Activated CD4-positive, alpha-beta T cell treated with anti-CD3 and anti-CD28 coated beads, Interleukin-2, amount 50 U/mL, for 16 hours (primary cell): ENCODE data around the gene NELL1.
"Not testable (repeated sequence)": the region's sequence is repeated elsewhere in the genome, so short reads cannot be mapped to it uniquely, and the experiment has no call there.

Source experiments
- DNase-seq: peaks from one replicate; pipeline ENCODE4 v3.0.0-alpha.2; 2020

The NELL1 gene

DNA sequence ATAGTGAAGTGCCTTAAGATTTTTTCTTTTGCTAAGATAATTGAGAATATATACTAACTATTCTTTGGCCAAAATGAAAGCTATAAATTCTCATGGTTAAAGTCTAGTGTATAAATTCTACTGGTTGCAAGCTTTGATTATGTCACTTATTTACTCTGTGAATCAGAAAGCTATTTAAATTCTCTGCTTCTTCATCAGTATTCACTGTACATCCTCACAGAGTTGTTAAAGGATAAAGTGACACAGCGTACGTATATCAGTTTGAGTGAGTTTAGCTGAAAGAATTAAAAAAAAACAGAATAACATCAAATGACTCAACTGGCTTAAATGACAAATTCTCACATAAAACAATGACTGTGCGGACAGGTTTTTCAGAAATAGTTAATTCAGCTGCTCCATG lies 453.1 kb downstream of the NELL1 start:
- DNase-seq = no peak

DNA sequence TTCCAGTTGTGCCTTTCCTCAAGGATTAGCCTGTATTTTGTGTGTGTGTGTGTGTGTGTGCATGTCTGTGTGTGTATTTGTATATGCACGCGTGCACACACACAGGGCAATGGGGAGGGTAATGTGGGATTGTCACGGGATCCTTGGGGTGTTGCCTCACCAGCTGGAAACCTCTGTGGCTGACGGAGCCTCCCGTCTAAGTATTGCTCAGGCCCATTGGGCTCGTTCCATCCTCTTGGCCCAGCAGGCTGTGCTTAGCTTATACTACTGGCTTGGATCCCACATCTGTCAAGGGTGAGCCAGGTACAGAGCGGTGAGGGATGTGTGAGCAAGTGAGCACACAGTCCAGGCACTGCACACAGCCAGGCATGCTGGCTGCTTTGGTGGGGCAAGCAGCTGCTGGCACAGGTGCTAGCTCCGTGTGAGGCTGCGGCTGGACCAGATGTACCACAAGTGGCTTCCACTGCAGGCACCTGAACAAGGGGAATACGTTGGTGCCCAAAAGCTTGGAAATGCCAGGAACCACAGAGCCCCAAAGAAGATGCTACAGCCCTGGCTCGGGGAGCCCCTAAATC lies 462.8 kb downstream of the NELL1 start:
- DNase-seq = no peak

GRCh38 chr11:21133244-21133643 lies 463.9 kb downstream of the NELL1 start:
- DNase-seq = no peak

- no peak for DNase-seq
These were observed 464.3 kb downstream of the NELL1 start for GRCh38 chr11:21133722-21134121.

GRCh38 chr11:21137803-21138202 lies 468.4 kb downstream of the NELL1 start:
- DNase-seq = no peak

- not testable (repeated sequence) for DNase-seq
These were observed 472.2 kb downstream of the NELL1 start for GRCh38 chr11:21141557-21141956.

DNA sequence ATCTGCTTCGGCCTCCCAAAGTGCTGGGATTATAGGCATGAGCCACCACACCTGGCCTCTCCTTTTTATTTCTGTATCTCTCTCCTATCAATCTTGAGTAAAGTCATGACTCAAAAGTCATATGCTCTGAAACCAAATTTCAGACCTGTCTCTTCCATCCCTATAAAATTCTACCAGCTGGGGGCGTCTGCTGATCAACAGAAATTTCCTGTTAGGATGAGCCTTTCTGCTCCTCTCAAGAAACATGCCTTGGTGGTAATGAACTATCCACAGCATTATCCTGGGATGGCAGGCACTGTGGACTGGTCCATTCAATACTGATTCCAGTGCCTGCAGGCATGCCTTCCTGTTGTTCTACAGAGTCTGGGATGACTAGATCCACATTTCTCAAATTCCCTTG lies 472.6 kb downstream of the NELL1 start:
- DNase-seq = no peak

DNA sequence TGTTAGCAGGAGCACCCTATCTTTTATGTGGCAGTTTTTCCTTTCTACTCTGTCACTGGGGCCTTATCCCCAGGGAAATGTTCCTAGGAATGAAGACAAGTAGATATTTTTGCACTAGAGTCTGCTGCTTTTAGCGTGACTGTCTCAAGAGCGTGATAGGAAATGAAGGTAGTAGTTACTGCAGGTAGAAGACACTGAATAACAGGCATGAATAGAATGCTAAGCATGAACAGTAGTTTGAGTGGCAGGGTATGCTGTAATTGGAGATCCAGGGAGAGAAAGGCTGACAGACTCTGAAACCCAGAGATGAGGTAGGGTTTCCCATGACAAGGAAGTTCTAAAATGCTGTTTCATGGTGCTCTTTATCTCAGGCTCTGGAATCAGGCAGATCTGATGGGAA lies 475.1 kb downstream of the NELL1 start:
- DNase-seq = no peak

- no peak for DNase-seq
These were observed 479.0 kb downstream of the NELL1 start for GRCh38 chr11:21148376-21148775.

GRCh38 chr11:21160140-21160539 lies 490.8 kb downstream of the NELL1 start:
- no peak for DNase-seq

GRCh38 chr11:21169639-21170038 lies 500.3 kb downstream of the NELL1 start:
- DNase-seq = no peak

GRCh38 chr11:21173476-21173875 lies 504.1 kb downstream of the NELL1 start:
- DNase-seq = no peak

DNA sequence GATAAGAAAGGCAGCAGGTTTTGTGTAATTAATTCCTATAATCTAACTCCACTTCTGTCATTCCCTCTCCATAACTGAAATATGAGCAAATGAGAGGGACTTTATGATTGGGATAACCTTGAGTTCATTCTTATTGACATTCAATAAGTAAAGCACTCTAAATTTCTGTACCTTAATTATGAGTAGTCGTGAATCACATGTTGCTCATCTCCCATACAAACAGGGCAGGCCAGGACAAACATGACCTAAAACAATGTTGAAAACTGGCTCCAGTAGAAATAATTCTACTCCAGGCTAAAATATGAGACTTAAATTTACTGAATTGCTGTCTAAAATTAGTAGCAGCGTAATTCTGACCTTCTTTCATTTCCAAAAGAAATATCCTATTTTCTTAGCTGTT lies 505.4 kb downstream of the NELL1 start:
- no peak for DNase-seq

DNA sequence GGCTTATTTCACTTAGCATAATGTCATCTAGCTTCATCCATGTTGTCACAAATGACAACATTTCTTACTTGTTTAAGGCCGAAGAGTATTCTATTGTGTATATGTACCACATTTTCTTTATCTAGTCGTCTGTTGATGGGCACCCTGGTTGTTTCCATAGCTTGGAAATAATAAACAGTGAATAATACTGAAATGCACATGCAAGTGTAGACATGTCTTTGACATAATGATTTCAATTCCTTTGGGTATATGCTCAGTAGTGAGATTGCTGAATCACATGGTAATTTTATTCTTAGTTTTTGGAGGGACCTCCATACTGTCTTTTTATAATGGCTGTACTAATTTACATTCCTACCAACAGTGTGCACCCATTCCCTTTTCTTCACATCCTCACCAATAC lies 508.0 kb downstream of the NELL1 start:
- DNase-seq = no peak

GRCh38 chr11:21179770-21180169 lies 510.4 kb downstream of the NELL1 start:
- no peak for DNase-seq

DNA sequence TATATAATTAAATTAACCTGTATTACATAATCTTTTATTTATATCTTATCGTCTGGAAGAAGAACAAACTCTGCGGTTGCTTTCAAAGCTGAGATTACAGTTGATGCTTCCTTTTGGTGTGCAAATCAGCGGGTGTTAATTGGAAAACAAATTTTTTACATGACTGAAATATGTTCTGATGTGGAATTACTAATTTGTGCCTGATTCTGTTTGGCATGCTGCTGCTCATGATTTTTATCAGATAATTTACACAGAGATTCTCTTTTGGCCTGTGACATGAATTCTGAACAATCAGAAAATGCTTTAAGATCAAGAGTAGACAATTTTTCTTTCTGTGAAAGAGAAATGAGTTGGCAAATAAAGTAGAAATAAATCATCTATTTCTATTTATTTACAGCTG lies 510.8 kb downstream of the NELL1 start:
- DNase-seq = no peak

GRCh38 chr11:21185959-21186358 lies 516.6 kb downstream of the NELL1 start:
- DNase-seq = no peak

DNA sequence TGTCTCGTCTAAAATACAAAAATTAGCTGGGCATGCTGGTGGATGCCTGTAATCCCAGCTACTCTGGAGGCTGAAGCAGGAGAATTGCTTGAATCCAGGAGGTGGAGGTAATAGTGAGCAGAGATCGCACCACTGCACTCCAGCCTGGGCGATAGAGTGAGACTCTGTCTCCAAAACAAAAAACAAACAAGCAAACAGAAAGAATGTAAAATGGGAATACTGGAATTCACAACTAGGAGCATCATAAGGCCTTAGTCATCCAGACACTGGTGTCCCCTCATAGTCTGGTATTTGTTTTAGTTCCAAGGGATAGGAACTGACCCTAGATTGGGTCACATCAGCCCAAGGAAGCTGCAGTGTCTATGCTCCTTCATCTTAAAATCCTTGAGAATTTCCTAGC lies 520.8 kb downstream of the NELL1 start:
- DNase-seq = no peak

GRCh38 chr11:21195995-21196394 lies 526.6 kb downstream of the NELL1 start:
- DNase-seq = no peak

GRCh38 chr11:21198498-21198897 lies 529.1 kb downstream of the NELL1 start:
- no peak for DNase-seq

- no peak for DNase-seq
These were observed 535.8 kb downstream of the NELL1 start for GRCh38 chr11:21205205-21205604.

GRCh38 chr11:21225860-21226259 lies 556.5 kb downstream of the NELL1 start:
- DNase-seq = no peak

- no peak for DNase-seq
These were observed 559.8 kb downstream of the NELL1 start for GRCh38 chr11:21229224-21229623.

DNA sequence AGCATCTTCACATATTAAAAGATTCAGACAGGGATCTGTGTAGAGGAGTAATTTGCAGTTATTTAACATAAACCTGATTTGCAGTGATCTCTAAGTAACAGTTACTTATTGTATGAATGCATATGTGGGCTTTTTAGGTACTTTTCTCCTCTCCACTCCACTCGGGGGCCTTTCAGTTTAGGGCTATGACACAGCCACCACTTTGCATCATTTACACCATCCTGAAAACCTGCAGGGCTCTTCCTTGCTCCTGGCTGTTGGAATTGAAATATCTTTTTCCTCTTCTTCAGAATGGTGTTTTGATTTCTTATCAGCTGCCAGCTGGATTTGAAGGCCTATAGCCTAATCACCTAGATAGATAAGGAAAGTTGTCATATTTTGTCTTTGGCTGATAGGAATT lies 580.8 kb downstream of the NELL1 start:
- DNase-seq = no peak

GRCh38 chr11:21254055-21254454 lies 584.7 kb downstream of the NELL1 start:
- no peak for DNase-seq

DNA sequence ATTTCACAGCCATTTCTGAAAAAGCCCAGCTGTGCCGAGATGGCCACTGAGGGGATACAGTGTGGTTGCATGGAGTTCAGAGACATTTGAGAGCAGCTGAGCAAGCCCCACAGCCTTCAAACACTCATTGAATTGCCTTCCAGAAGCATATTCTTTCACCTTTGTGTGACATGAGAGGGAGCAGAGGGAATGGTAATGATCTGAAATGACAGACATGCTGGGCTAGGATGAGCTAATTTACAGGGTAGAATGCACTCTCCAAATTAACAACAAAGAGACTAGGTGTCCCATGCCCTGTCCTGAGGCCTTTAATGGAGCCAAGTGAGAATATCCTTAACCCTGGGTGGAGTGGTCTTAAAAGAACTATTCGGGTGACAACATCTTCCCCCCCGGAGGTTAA lies 585.4 kb downstream of the NELL1 start:
- no peak for DNase-seq
